ENCODE measurements around the gene RBM14.
"Not testable (repeated sequence)": the region's sequence is repeated elsewhere in the genome, so short reads cannot be mapped to it uniquely, and the experiment has no call there.

The RBM14 gene

GRCh38 chr11:66616379-66617154 is at the start of gene RBM14:
RBM14 (plus strand) TSS chr11:66616630; CDS start chr11:66616721, 91 bp downstream.
- DNase-seq, result peak; percentile 99

GRCh38 chr11:66567787-66568123 is 48.7 kb upstream of the RBM14 start:
- DNase-seq, result no peak

- DNase-seq, result peak; percentile 91
Observed at GRCh38 chr11:66568124-66568916, 48.1 kb upstream of the RBM14 start, which contains the start of gene CTSF. CTSF (minus strand) TSS chr11:66568606; CDS start chr11:66568486, 120 bp downstream.

GRCh38 chr11:66569076-66569475 is 47.4 kb upstream of the RBM14 start:
- DNase-seq, result no peak

GRCh38 chr11:66570079-66570849 is 46.2 kb upstream of the RBM14 start:
- no peak for DNase-seq

- DNase-seq, result no peak
Observed at GRCh38 chr11:66570850-66571180, 45.6 kb upstream of the RBM14 start.

GRCh38 chr11:66579017-66579606 is 37.3 kb upstream of the RBM14 start:
- DNase-seq, result peak; percentile 94

- no peak for DNase-seq
Observed at GRCh38 chr11:66580803-66581202, 35.6 kb upstream of the RBM14 start.

- no peak for DNase-seq
Observed at GRCh38 chr11:66581261-66581660, 35.2 kb upstream of the RBM14 start.

- not testable (repeated sequence) for DNase-seq
Observed at GRCh38 chr11:66582565-66583147, 33.8 kb upstream of the RBM14 start.

- DNase-seq, result not testable (repeated sequence)
Observed at GRCh38 chr11:66585447-66585846, 31.0 kb upstream of the RBM14 start.

- no peak for DNase-seq
Observed at GRCh38 chr11:66586136-66586535, 30.3 kb upstream of the RBM14 start.

GRCh38 chr11:66589315-66589714 is 27.1 kb upstream of the RBM14 start:
- not testable (repeated sequence) for DNase-seq

- no peak for DNase-seq
Observed at GRCh38 chr11:66589996-66590675, 26.3 kb upstream of the RBM14 start.

- DNase-seq, result no peak
Observed at GRCh38 chr11:66591175-66591574, 25.3 kb upstream of the RBM14 start.

- peak; percentile 99 for DNase-seq
Observed at GRCh38 chr11:66592457-66593302, 23.8 kb upstream of the RBM14 start, which contains the start of the genes CCDC87 and CCS. CCDC87 (minus strand) TSS chr11:66593063; CDS start chr11:66593015, 48 bp downstream. CCS (plus strand) TSS chr11:66593185; CDS start chr11:66593262, 77 bp downstream.

GRCh38 chr11:66593303-66593635 is 23.2 kb upstream of the RBM14 start:
- no peak for DNase-seq

- DNase-seq, result no peak
Observed at GRCh38 chr11:66593650-66594049, 22.8 kb upstream of the RBM14 start.

- no peak for DNase-seq
Observed at GRCh38 chr11:66595245-66595904, 21.1 kb upstream of the RBM14 start.

GRCh38 chr11:66598993-66599392 is 17.4 kb upstream of the RBM14 start:
- DNase-seq, result no peak
